Urothelium cell line (cell line): ENCODE measurements around the gene CDH10.

Source experiments
- DNase-seq: peaks from one replicate; pipeline ENCODE4 v3.0.0; 2011; ENCODE audit warnings: low spot score, mixed read lengths
- FAIRE-seq: peaks from 2 replicates; lab custom pipeline; 2011; peaks lifted over from hg19 to GRCh38; lab: Jason Lieb, UNC

The CDH10 gene

GRCh38 chr5:24492229-24492628 lies 152.5 kb downstream of the CDH10 start:
- no peak for FAIRE-seq
- no peak for DNase-seq

- DNase-seq (no peak), FAIRE-seq (no peak)
Measured at GRCh38 chr5:24491490-24491889, 153.3 kb downstream of the CDH10 start.

GRCh38 chr5:24487368-24488229 lies 157.2 kb downstream of the CDH10 start:
- DNase-seq (no peak), FAIRE-seq (no peak)

- FAIRE-seq, result no peak
Measured at GRCh38 chr5:24480952-24481351, 163.8 kb downstream of the CDH10 start.

GRCh38 chr5:24477958-24478357 lies 166.8 kb downstream of the CDH10 start:
- FAIRE-seq (no peak), DNase-seq (no peak)

More at GRCh38 chr5:24480952-24481351, 163.8 kb downstream of the CDH10 start:
- DNase-seq, result no peak

- FAIRE-seq, result no peak
- DNase-seq, result no peak
Measured at GRCh38 chr5:24475101-24475500, 169.7 kb downstream of the CDH10 start.

- no peak for DNase-seq
- no peak for FAIRE-seq
Measured at GRCh38 chr5:24474685-24475084, 170.1 kb downstream of the CDH10 start.

GRCh38 chr5:24472518-24472917 lies 172.3 kb downstream of the CDH10 start:
- FAIRE-seq (no peak), DNase-seq (no peak)

- FAIRE-seq (no peak), DNase-seq (no peak)
Measured at GRCh38 chr5:24444414-24444813, 200.4 kb downstream of the CDH10 start.

- DNase-seq, result no peak
- no peak for FAIRE-seq
Measured at GRCh38 chr5:24439465-24439864, 205.3 kb downstream of the CDH10 start.
